Body of pancreas (tissue), 4 donors: Measurements from ENCODE around the gene DDIAS.

ENCODE experiments used
- CTCF ChIP-seq, 7 experiments: fragments of 450-650 bp in 4 of 7; fragments of 200-600 bp in 3 of 7; sonication (generic) in 3 of 7; IDR thresholded peaks; one replicate each; pipeline ENCODE4 v1.5.1; 2016 to 2019; ENCODE audit warnings: antibody characterized with exemption in 7 of 7
- POLR2A ChIP-seq, 3 donors: fragments of 450-650 bp; IDR thresholded peaks; one replicate each; pipeline ENCODE4 v1.6.1; 2016; ENCODE audit warnings: antibody characterized with exemption in 3 of 3, mild to moderate bottlenecking in 2 of 3

DNA sequence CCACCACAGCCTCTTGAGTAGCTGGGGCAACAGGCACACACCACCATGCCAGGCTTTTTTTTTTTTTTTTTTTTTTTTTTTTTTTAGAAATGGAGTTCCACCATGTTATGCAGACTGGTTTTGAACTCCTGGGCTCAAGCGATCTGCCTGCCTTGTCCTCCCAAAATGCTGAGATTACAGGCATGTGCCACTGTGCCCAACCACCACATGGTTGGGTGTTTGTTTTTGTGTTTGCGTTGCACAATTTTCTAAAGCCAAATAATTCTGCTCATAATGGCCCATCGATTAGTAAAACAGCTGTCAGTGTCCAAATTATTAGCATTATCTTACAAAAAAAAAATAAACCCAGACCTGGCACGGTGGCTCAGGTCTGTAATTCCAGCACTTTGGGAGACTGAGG is 65.8 kb downstream of the DDIAS start:
- TF ChIP-seq CTCF (IDR thresholded peaks at IDR 0.05) (no peak), POLR2A (IDR thresholded peaks at IDR 0.05) (no peak)
